ENCODE results near the gene CCSER1. TPM values are rescaled to one million over a fixed set of nuclear protein-coding genes. Genes with fewer than 3 reads are reported as not detected.

The CCSER1 gene
- polyA plus RNA-seq, 12 donors: 0.17 to 1.9 (median 0.65) TPM; not detected in 2

Other genes starting within 250 kb of the CCSER1 start
- 10 to 100 TPM in 4 of 12 donors, 1 to 10 TPM in 7, not detected in 1; 3.4 to 51.4 (median 7.5) TPM for gene MMRN1, start 232.5 kb upstream of the CCSER1 start, polyA plus RNA-seq (ENCODE audit: insufficient read length in 12 of 12)